GM18951 (cell line): ENCODE results near the gene DSG3.

Experiments used
- POLR2A ChIP-seq: IDR thresholded peaks from 4 replicates; pipeline ENCODE4 v1.6.1; 2011; ENCODE audit warnings: mild to moderate bottlenecking; ENCODE audit not compliant: insufficient read length, insufficient read depth; ENCODE audit errors: extremely low read depth
- in situ Hi-C: fragments of 300-500 bp; cut with MboI; formaldehyde crosslinking; loops from one replicate; pipeline ENCODE4 v1.12.0; 2022; ENCODE audit warnings: low sequenced_read_pairs, mixed read lengths, inconsistent platforms; ENCODE audit not compliant: unreplicated experiment

DSG3 gene, protein sequence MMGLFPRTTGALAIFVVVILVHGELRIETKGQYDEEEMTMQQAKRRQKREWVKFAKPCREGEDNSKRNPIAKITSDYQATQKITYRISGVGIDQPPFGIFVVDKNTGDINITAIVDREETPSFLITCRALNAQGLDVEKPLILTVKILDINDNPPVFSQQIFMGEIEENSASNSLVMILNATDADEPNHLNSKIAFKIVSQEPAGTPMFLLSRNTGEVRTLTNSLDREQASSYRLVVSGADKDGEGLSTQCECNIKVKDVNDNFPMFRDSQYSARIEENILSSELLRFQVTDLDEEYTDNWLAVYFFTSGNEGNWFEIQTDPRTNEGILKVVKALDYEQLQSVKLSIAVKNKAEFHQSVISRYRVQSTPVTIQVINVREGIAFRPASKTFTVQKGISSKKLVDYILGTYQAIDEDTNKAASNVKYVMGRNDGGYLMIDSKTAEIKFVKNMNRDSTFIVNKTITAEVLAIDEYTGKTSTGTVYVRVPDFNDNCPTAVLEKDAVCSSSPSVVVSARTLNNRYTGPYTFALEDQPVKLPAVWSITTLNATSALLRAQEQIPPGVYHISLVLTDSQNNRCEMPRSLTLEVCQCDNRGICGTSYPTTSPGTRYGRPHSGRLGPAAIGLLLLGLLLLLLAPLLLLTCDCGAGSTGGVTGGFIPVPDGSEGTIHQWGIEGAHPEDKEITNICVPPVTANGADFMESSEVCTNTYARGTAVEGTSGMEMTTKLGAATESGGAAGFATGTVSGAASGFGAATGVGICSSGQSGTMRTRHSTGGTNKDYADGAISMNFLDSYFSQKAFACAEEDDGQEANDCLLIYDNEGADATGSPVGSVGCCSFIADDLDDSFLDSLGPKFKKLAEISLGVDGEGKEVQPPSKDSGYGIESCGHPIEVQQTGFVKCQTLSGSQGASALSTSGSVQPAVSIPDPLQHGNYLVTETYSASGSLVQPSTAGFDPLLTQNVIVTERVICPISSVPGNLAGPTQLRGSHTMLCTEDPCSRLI

DNA sequence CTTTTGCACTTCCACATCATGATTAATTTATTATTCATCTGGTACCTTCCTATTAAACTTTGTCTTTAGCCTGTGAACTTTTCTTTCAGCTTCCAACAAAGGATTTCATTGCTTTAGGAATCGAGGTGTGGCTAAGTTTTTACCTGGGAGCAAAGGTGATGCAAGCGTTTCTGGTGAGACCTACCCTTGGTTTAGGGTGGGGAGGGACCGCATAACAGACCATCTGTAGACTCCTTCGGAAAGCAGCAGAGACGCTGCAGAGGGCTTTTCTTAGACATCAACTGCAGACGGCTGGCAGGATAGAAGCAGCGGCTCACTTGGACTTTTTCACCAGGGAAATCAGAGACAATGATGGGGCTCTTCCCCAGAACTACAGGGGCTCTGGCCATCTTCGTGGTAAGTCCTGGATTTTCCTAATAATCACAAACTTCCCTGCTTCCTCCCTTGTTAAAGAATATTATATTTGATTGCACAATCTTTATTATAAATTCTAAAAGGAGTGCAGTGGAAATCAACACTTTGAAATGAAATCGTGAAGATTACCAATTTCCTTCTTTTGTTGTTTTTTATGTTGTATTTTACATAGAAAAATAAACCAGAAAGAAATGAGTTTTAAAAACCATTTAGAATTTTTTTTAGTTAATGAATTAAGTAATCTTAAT lies at the start of gene DSG3:
TSS of gene DSG3 (plus strand) at position 212 of the 662 bp plus-strand sequence. CDS start at position 349, 137 bp downstream.
- in situ Hi-C loops: no loop called here
- TF ChIP-seq POLR2A: no peak

DNA sequence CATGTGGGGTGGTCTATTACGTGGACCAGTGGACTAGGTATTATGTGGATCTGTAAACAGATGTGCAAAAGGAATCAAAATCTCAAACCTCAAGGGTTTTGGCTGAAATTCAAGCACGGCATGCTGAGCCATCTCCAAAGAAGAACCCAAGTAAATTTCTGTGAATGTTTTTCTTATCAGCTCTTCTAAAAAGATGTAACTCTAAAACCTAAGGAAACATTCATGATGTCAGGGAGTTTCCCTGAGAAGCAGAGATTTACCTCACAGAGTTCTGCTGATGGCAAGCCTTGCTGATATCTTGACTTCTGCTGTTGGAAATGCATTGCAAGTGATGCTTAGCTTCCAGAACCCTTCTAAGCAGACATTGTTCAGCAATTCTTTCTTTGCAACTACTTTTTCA lies 49.4 kb upstream of the DSG3 start:
- in situ Hi-C loops: no loop called here
- no peak for TF ChIP-seq POLR2A

DNA sequence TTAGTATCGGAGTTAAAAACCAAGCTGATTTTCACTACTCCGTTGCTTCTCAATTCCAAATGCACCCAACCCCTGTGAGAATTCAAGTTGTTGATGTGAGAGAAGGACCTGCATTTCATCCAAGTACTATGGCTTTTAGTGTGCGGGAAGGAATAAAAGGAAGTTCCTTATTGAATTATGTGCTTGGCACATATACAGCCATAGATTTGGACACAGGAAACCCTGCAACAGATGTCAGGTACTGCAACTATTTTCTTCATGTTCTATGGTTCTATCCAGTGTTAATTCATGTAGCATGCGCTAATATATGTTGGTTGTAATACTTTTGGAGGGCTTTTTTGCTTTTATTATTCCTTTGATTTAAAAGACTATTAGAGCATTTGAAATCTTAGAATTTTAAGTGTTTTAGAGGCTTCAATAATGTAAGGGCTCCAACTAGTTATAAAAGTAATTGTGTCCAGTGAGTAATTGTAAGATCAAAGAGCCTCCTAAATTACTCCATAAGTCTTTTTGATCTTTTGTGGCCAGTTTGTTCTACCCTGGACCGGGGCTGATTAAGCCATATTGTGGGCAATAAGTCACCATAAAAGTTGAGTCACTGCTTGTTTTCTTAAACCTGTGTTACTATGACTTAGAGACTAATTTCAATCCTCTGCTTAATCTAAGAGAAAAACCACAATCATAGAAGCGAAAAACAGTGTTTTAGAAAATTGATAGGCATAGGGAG lies 48.1 kb upstream of the DSG3 start:
- TF ChIP-seq POLR2A: no peak
- in situ Hi-C loops: no loop called here

DNA sequence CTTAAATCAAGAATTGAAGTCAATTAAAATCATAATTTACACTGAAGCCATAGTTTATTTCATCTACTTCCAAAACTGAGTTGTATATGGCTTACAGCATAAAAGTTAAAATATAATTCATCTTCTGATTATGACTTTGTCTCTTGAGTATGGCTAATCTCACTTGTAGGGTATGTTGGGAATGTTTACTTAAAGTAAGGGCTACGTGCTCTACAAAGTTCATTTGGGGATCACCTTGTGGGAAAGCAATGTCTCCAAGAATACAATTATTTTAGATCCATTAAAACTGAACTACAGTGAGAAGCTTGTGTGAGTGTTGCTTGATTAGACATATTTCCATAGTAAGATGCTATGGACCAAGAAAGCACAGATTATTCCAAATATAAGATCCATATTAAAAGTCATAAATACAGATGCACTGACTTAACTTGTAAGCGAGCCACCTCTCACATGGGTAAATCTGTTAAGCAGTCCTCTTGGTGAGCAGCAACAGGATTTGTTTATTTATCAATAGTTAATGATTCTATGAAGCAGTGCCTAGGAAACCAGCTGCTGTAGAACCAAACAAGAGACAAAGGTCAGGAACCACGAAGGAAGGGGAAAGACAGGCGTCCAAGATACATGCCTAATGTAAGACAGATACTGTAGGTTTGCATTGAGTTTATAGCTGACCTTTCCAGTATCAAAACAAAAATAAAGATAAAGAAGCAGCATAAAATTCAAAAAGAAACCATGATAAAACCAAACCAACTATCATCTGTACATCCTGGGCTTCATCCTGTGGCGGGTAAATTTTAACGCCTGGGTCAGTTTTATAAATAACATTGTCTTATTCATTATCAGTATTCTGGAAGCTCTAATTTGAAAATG lies 46.1 kb upstream of the DSG3 start:
- no peak for TF ChIP-seq POLR2A
- in situ Hi-C loops: no loop called here

DNA sequence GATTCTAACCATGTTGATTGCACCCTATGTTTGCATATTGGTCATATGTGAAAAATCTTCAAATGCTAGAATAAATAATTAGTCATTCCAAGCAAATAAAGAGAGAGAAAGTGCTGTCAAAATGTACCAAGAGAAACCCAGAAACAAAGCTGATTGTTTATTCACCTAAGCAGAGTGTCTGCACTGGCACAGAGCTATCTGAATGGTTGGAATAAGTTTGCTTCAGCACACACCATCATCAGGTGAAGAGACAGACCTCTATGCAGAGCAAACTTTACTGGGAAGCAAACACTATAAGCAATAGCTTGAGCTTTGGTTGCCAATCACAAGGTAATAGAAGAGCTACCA lies 45.5 kb upstream of the DSG3 start:
- in situ Hi-C loops: no loop called here
- TF ChIP-seq POLR2A: no peak

DNA sequence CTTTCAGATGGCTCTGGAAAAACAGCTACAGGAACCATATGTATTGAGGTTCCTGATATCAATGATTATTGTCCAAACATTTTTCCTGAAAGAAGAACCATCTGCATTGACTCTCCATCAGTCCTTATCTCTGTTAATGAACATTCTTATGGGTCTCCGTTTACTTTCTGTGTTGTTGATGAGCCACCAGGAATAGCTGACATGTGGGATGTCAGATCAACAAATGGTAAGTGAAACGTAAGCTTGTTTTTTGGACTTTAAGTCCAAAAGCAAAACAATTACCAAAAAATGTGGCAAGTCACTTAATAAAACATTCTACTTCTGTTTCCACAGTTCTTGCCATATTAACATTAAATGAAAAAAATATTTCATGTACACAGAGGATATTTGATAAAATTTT lies 44.1 kb upstream of the DSG3 start:
- TF ChIP-seq POLR2A: no peak
- in situ Hi-C loops: no loop called here

DNA sequence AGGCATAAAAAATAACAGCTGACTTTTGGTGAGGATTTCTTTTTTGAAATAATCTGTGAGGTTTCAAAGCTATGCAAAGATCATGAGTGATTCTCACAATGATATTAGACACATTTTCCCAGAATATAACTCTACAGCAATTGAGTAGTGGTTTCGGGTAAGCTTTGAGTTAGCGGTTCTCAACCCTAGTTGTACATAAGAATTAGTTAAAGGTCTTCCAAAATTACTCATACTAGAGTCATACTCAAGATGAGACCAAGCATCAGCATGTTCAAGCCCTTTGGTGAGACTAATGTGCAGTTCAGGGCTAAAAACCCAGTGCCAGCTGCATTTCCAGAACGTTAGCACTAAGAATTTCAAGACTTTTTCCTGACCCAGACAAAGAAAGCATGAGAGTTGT lies 39.9 kb upstream of the DSG3 start:
- no peak for TF ChIP-seq POLR2A
- in situ Hi-C loops: no loop called here

DNA sequence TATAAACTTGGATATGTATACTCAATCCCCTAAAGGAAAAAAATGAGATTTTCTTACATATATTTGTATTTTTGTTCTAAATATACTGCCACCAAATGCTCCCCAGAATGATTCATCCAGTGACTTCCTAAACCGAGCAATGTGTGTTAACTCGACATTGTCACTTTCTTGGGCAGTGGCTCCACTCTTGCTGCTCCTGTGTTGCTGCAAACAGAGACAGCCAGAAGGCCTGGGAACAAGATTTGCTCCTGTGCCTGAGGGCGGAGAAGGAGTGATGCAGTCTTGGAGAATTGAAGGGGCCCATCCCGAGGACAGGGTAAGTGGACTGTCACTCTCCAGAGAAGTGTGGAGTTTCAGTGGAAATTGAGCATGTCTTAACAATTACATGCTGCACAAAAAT lies 38.3 kb upstream of the DSG3 start:
- no peak for TF ChIP-seq POLR2A
- in situ Hi-C loops: no loop called here

DNA sequence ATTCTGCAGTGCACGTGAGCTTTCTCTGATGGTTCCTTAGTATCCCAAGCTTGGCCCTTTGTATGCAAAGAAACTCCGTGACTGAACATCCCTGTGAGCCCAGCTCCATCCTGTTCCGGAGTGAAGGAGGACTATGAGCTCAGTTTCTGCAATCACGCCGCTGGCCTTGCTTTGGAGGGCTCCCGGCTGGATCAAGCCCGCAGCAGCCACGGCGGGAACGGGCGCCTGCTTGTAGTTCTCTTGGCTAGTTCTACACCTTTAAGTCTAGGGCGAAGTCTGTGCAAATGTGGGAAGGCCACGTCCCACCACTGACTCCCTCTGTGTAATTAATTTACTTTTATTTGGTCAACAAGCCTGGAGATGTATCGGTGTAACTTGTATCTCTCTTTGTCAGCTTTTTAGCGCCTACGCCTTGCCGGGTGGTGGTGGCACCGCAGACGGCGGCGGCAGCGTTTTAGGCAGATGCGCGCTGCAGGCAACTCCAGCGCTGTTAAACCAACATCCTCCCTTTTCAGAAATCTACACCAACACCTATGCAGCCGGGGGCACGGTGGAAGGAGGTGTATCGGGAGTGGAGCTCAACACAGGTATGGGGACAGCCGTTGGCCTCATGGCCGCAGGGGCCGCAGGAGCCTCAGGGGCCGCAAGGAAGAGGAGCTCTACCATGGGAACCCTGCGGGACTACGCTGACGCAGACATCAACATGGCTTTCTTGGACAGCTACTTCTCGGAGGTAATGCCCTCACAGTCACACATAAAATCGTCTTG lies 36.6 kb upstream of the DSG3 start:
- in situ Hi-C loops: no loop called here

DNA sequence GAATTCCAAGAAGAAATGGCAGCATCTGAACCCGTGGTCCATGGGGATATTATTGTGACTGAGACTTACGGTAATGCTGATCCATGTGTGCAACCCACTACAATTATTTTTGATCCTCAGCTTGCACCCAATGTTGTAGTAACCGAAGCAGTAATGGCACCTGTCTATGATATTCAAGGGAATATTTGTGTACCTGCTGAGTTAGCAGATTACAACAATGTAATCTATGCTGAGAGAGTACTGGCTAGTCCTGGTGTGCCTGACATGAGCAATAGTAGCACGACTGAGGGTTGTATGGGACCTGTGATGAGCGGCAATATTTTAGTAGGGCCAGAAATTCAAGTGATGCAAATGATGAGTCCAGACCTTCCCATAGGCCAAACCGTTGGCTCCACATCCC lies 34.4 kb upstream of the DSG3 start:
- no peak for TF ChIP-seq POLR2A
- in situ Hi-C loops: no loop called here

More for the DNA sequence above, 36.6 kb upstream of the DSG3 start:
- no peak for TF ChIP-seq POLR2A

DNA sequence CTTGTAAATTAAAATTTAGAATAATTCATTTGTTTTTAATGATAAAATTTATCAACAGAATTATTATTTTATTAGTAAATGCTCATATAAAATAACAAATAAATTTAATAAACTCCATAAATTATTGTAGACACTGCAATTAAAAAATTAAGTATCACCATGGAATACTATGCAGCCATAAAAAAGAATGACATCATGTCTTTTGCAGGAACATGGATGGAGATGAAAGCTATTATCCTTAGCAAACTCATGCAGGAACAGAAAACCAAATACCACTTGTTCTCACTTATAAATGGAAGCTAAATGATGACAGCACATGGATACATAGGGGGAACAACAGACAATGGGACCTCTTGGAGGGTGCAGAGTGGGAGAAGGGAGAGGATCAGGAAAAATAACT lies 29.7 kb upstream of the DSG3 start:
- in situ Hi-C loops: no loop called here
- no peak for TF ChIP-seq POLR2A
